CD4-positive, alpha-beta T cell treated with Interleukin-21 for 1 hour (primary cell): ENCODE data around the gene ZNFX1.
"Not testable (repeated sequence)": the region's sequence is repeated elsewhere in the genome, so short reads cannot be mapped to it uniquely, and the experiment has no call there.

Experiments used
- DNase-seq: peaks from one replicate; pipeline ENCODE4 v3.0.0-alpha.2; 2020

The ZNFX1 gene

DNA sequence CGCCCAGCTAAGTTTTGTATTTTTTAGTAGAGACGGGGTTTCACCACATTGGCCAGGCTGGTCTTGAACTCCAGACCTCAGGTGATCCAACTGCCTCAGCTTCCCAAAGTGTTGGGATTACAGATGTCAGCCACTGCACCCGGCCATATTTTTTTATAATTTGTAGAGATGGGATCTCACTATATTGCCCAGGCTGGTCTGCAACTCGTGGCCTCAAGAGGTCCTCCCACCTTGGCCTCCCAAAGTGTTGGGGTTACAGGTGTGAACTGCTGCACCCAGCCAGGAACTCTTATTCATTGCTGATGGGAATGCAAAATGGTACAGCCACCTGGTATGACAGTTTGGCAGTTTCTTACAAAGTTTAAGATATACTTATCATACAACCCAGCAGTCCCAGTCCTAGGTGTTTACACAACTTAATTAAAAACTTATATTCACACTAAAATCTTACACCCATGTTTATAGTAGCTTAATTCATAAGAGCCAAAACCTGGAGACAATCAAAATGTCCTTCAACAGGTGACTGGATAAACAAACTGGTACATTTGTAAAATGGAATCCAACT is 78.0 kb downstream of the ZNFX1 start:
- DNase-seq: no peak

GRCh38 chr20:49192944-49193518 is 84.8 kb downstream of the ZNFX1 start:
- DNase-seq: not testable (repeated sequence)
